ENCODE results near the gene CTNNA3. TPM values are rescaled to one million over a fixed set of nuclear protein-coding genes. Genes with fewer than 3 reads are reported as not detected.
"Not testable (repeated sequence)": the region's sequence is repeated elsewhere in the genome, so short reads cannot be mapped to it uniquely, and the experiment has no call there.

The CTNNA3 gene
- total RNA-seq, 4 donors from 2014 or later: 1.5 to 9.8 (median 4.3) TPM

GRCh38 chr10:66336791-66337190, 1359.2 kb downstream of the CTNNA3 start:
- intact Hi-C loops (cut with DNase I; ENCODE audit: low total_unique reads): no loop called here
- Histone ChIP-seq H3K27ac (no peak overlapping the region), H3K36me3 (no peaks in the 10 kb centered on the region), H3K4me1 (no peaks in the 10 kb centered on the region), H3K9me3 (no peaks in the 10 kb centered on the region), H3K27me3 (no peaks in the 10 kb centered on the region), H3K4me3 (no peak overlapping the region)
- DNase-seq: no peak
- TF ChIP-seq POLR2A (IDR thresholded peaks at IDR 0.05): no peak
- TF ChIP-seq CTCF (IDR thresholded peaks at IDR 0.05): no peak

GRCh38 chr10:66335753-66336152, 1360.2 kb downstream of the CTNNA3 start:
- H3K27me3 ChIP-seq; intact Hi-C loops (cut with DNase I; ENCODE audit: low total_unique reads); H3K4me3 ChIP-seq; H3K9me3 ChIP-seq; H3K4me1 ChIP-seq; DNase-seq; H3K36me3 ChIP-seq; H3K27ac ChIP-seq: not testable (repeated sequence)

- Histone ChIP-seq H3K27ac (no peak overlapping the region), H3K4me3 (no peak overlapping the region), H3K36me3 (no peaks in the 10 kb centered on the region), H3K9me3 (no peaks in the 10 kb centered on the region), H3K4me1 (no peaks in the 10 kb centered on the region), H3K27me3 (no peaks in the 10 kb centered on the region)
- intact Hi-C loops (cut with DNase I; ENCODE audit: low total_unique reads): no loop called here
- no peak for DNase-seq
- TF ChIP-seq POLR2A (IDR thresholded peaks at IDR 0.05) (no peak), CTCF (IDR thresholded peaks at IDR 0.05) (no peak)
These were observed 1366.8 kb downstream of the CTNNA3 start for GRCh38 chr10:66329147-66329546.

- Histone ChIP-seq H3K9me3 (no peaks in the 10 kb centered on the region), H3K27me3 (no peaks in the 10 kb centered on the region), H3K36me3 (no peaks in the 10 kb centered on the region), H3K4me1 (no peaks in the 10 kb centered on the region), H3K4me3 (no peak overlapping the region), H3K27ac (no peak overlapping the region)
- TF ChIP-seq POLR2A (IDR thresholded peaks at IDR 0.05) (no peak), CTCF (IDR thresholded peaks at IDR 0.05) (no peak)
- intact Hi-C loops (cut with DNase I; ENCODE audit: low total_unique reads): no loop called here
- DNase-seq: no peak
These were observed 1369.1 kb downstream of the CTNNA3 start for GRCh38 chr10:66326876-66327275.

- no peaks in the 10 kb centered on the region for H3K4me1 ChIP-seq
- H3K27me3 ChIP-seq: no peaks in the 10 kb centered on the region
- intact Hi-C loops (cut with DNase I; ENCODE audit: low total_unique reads): no loop called here
- TF ChIP-seq CTCF (IDR thresholded peaks at IDR 0.05) (no peak), POLR2A (IDR thresholded peaks at IDR 0.05) (no peak)
- no peak overlapping the region for H3K4me3 ChIP-seq
- no peak overlapping the region for H3K27ac ChIP-seq
- no peaks in the 10 kb centered on the region for H3K36me3 ChIP-seq
- H3K9me3 ChIP-seq: no peaks in the 10 kb centered on the region
- no peak for DNase-seq
These were observed 1373.2 kb downstream of the CTNNA3 start for GRCh38 chr10:66322777-66323176.

Measured in uterus (tissue), 4 donors.